Left ventricle myocardium inferior (tissue), 1 donor: Measurements from ENCODE around the gene CNTFR. TPM values are rescaled to one million over a fixed set of nuclear protein-coding genes. Genes with fewer than 3 reads are reported as not detected.
A peak's percentile ranks its signal among the peaks of the same experiment; 100 is the strongest.

Experiments used
- DNase-seq: peaks from one replicate; pipeline ENCODE4 v3.0.0-alpha.2; 2020
- H3K27ac ChIP-seq: fragments of 200-600 bp; replicated peaks from 2 replicates; pipeline ENCODE4 v1.8.0; 2021
- H3K27me3 ChIP-seq: fragments of 200-600 bp; 2 replicates; pipeline ENCODE4 v1.8.0; 2021; ENCODE audit warnings: low read depth
- H3K36me3 ChIP-seq: fragments of 200-600 bp; 2 replicates; pipeline ENCODE4 v1.8.0; 2021
- H3K4me1 ChIP-seq: fragments of 200-600 bp; 2 replicates; pipeline ENCODE4 v1.8.0; 2021
- H3K4me3 ChIP-seq: fragments of 200-600 bp; 2 replicates; pipeline ENCODE4 v1.8.0; 2021; ENCODE audit warnings: mild to moderate bottlenecking, moderate library complexity
- H3K9me3 ChIP-seq: fragments of 200-600 bp; replicated peaks from 2 replicates; pipeline ENCODE4 v1.8.0; 2021
- CTCF ChIP-seq: fragments of 200-600 bp; IDR thresholded peaks from 2 replicates; pipeline ENCODE4 v1.8.0; 2021; ENCODE audit warnings: antibody characterized with exemption, mild to moderate bottlenecking, borderline replicate concordance
- intact Hi-C: fragments of 100-400 bp; cut with micrococcal nuclease; formaldehyde crosslinking; loops from one replicate; pipeline ENCODE4 v1.11.0; 2022
- total RNA-seq: library from RNA; stranded (reverse); fragmentation: NEBNext Ultra II Directional; extraction: Animal tissue kit (Norgen Biotek cat#: 25700); gene quantifications from one replicate; pipeline ENCODE4 v1.2.1, GENCODE V29; 2021
- donor health status: DM: no; HTN: yes; CAD: no; lungs with severe emphysema.

The CNTFR gene
- total RNA-seq, 1 donor from 2014 or later: 4.6 TPM

GRCh38 chr9:34526026-34526425 is 63.5 kb downstream of the CNTFR start:
- Histone ChIP-seq H3K9me3 (no peaks in the 10 kb centered on the region), H3K27ac (no peak overlapping the region), H3K27me3 (peaks cover under 1% of the 10 kb centered on the region), H3K36me3 (no peaks in the 10 kb centered on the region), H3K4me1 (peaks cover 11% of the 10 kb centered on the region), H3K4me3 (no peak overlapping the region)
- no peak for TF ChIP-seq CTCF
- intact Hi-C loops: no loop called here
- DNase-seq: no peak

- no peak overlapping the region for H3K4me3 ChIP-seq
- DNase-seq: no peak
- TF ChIP-seq CTCF: no peak
- no peaks in the 10 kb centered on the region for H3K36me3 ChIP-seq
- intact Hi-C loops: no loop called here
- H3K27ac ChIP-seq: no peak overlapping the region
- H3K4me1 ChIP-seq: peaks cover 11% of the 10 kb centered on the region
- H3K9me3 ChIP-seq: no peaks in the 10 kb centered on the region
- H3K27me3 ChIP-seq: no peaks in the 10 kb centered on the region
Measured at GRCh38 chr9:34524349-34524748, 65.2 kb downstream of the CNTFR start.

GRCh38 chr9:34522971-34523797 is 66.3 kb downstream of the CNTFR start, which contains the start of gene ENHO:
TSS of gene ENHO (minus strand) at chr9:34522990. CDS start at chr9:34521695, 1,295 bp downstream.
- H3K4me3 ChIP-seq: peak within 1 kb of the TSS; percentile 69
- intact Hi-C loops: no loop called here
- DNase-seq: peak; percentile 85
- H3K4me1 ChIP-seq: peaks cover 11% of the 10 kb centered on the region
- no peaks in the 10 kb centered on the region for H3K36me3 ChIP-seq
- no peak for TF ChIP-seq CTCF
- no peaks in the 10 kb centered on the region for H3K27me3 ChIP-seq
- no peak within 1 kb of the TSS for H3K27ac ChIP-seq
- H3K9me3 ChIP-seq: no peaks in the 10 kb centered on the region

- peak overlapping the region; percentile 69 for H3K4me3 ChIP-seq
- no peak for TF ChIP-seq CTCF
- no peak overlapping the region for H3K27ac ChIP-seq
- no peaks in the 10 kb centered on the region for H3K9me3 ChIP-seq
- intact Hi-C loops: no loop called here
- peak; percentile 27 for DNase-seq
- no peaks in the 10 kb centered on the region for H3K27me3 ChIP-seq
- H3K36me3 ChIP-seq: no peaks in the 10 kb centered on the region
- peaks cover 11% of the 10 kb centered on the region for H3K4me1 ChIP-seq
Measured at GRCh38 chr9:34522091-34522887, 67.2 kb downstream of the CNTFR start.

- H3K9me3 ChIP-seq: no peaks in the 10 kb centered on the region
- DNase-seq: no peak
- intact Hi-C loops: no loop called here
Measured at GRCh38 chr9:34521406-34522045, 68.0 kb downstream of the CNTFR start.

More at GRCh38 chr9:34521406-34522045, 68.0 kb downstream of the CNTFR start:
- no peaks in the 10 kb centered on the region for H3K36me3 ChIP-seq
- no peaks in the 10 kb centered on the region for H3K27me3 ChIP-seq
- no peak overlapping the region for H3K27ac ChIP-seq
- peaks cover 11% of the 10 kb centered on the region for H3K4me1 ChIP-seq
- no peak overlapping the region for H3K4me3 ChIP-seq
- no peak for TF ChIP-seq CTCF
